Activated CD4-positive, alpha-beta T cell treated with anti-CD3 and anti-CD28 coated beads, Interleukin-10, Interleukin-2, amounts not matched to agents 100 ng/mL and 50 ng/mL, durations not matched to agents 16 hours and 8 hours (primary cell): ENCODE measurements around the gene GLG1.
"Not testable (repeated sequence)": the region's sequence is repeated elsewhere in the genome, so short reads cannot be mapped to it uniquely, and the experiment has no call there.

Experiments used
- DNase-seq: peaks from one replicate; pipeline ENCODE4 v3.0.0-alpha.2; 2020

Gene GLG1

GRCh38 chr16:74574146-74574545 lies 32.8 kb downstream of the GLG1 start:
- no peak for DNase-seq

GRCh38 chr16:74573622-74574021 lies 33.3 kb downstream of the GLG1 start:
- DNase-seq: no peak

DNA sequence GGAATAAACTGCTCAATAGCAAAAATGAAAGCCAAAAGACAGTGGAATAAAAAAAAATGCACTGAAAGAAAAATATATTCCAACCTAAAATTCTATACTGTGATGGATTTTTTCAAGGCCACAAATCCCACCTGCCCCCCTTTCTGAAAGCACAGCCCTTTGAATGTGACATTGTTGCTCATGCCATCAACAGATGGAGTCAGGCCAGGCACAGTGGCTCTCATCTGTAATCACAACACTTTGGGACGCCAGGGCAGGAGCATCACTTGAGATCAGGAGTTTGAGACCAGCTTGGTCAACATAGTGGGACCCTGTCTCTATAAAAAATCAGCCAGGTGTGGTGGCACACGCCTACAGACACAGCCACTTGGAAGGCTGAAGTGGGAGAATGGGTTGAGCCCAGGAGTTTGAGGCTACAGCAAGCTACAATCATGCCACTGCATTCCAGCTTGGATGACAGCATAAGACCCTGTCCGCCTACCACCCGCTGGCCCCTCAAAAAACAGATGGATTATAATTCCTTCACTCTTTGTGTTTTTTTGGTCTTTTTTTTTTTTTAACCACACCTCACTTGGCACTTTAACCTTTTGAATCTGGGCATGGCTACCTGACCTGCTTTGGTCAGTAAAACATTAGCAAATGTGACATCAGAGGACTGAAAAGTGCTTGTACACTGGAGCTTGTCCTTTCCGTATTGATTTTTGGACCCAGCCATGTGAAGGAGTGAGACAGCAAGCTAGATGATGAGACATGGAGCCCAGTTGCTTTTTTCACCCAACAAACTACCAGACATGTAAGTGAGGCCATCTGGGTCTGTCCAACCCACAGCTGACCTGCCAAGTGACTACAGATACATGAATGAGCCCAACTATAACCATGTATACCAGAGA lies 36.3 kb downstream of the GLG1 start:
- no peak for DNase-seq

DNA sequence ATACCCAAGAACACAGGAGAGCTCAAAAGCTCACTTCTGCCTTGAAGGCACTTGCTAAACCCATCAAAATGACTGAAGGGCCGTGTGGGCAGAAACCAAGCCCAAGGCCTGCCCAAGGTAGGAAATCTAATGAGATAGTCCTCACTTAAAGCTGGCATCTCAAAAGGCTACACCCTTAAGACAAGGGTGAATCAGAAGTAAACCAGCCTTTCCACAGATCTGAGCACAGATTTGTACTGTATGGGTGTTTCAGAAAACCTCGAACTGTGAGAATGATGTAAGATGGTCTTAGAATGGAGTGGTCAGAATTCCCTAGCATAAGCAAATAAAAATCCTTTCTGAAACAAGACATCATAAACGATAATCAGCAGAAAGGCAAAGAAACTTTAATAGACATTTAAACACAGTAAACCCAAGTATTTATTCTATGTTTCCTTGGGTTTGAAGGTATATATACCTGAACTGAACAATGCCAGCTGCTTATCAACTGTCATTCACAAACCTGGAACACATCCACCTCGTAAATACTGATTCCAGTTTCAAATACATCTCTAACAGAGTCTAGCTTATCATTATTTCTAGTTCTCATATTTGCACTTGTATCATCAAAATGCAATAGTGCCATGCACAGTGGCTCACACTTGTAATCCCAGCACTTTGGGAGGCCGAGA lies 37.8 kb downstream of the GLG1 start:
- no peak for DNase-seq

GRCh38 chr16:74567901-74568300 lies 39.0 kb downstream of the GLG1 start:
- DNase-seq: no peak

DNA sequence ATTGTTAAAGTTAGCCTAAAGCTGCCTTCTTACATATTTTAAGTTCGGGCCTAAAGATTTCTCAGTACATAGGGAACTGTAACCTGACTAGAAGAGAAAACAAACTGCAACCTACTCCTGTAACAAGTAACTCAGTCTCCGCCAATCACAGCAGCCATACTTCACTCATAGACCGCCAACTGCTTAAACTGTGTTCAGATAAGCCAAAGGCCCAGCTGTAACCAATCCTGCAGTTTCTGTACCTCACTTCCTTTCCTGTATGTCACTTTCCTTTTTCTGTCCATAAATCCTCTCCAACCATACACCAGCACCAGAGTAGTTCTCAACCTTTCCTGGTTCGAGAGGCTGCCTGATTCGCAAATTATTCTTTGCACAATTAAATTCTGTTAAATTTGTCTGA lies 41.5 kb downstream of the GLG1 start:
- DNase-seq: no peak

GRCh38 chr16:74564451-74564984 lies 42.4 kb downstream of the GLG1 start:
- no peak for DNase-seq

DNA sequence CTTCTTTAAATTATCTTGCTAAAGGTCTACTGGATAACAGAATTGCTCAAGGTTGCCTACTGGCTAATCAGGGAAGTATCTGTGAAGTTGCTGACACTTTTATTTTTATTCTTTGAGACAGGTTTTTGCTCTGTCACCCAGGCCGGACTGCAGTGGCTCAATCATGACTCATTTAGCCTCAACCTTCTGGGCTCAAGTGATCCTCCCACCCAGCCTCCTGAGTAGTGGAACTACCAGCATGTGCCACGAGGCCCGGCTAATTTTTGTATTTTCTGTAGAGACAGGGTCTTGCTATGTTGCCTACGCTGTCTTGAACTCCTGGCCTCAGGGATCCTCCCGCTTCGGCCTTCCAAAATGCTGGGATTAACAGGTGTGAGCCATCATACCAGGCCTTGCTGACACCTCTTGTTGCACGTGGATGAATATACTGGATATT lies 43.1 kb downstream of the GLG1 start:
- peak; percentile 30 for DNase-seq

GRCh38 chr16:74562117-74562516 lies 44.8 kb downstream of the GLG1 start:
- peak; percentile 30 for DNase-seq

DNA sequence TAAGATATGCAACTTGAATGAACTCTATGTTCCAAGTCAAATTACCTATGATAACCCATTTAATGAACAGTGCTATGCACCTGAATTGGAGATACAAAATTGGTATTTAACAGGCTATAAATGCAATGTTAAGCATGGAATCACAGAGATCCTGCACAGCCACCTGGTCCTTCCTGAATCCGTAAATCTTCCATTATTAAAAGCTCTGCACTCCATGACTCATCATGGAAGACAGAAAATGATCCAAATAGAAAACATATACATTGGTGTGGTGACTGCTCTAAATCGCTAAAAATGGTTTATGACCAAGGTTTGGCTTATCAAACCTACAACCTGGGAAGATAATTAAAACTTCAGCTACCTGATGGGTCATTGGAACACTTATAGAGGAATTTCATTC lies 45.3 kb downstream of the GLG1 start:
- DNase-seq: no peak

- no peak for DNase-seq
These were observed 46.0 kb downstream of the GLG1 start for GRCh38 chr16:74560912-74561311.

- no peak for DNase-seq
These were observed 48.0 kb downstream of the GLG1 start for GRCh38 chr16:74558873-74559272.

DNA sequence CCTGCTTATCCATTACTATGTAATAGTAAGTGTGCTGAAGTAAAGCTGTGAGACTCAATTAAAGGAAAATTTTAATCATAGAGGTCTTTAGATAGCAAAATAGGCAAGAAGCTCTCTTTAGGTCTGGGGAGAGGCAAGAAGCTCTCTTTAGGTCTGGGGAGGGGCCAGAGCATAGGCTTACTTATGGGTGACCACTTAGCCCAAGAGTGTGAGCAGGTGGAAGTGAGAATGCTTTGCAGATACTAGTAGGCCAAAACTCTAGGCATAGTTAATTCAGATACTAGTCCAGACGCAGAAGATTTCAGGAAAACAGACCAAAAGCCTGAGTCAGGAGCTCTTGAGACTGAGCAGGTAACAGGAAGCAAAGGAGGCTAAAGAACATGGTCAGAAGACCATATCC lies 49.6 kb downstream of the GLG1 start:
- no peak for DNase-seq

GRCh38 chr16:74556375-74556922 lies 50.5 kb downstream of the GLG1 start:
- DNase-seq: no peak

DNA sequence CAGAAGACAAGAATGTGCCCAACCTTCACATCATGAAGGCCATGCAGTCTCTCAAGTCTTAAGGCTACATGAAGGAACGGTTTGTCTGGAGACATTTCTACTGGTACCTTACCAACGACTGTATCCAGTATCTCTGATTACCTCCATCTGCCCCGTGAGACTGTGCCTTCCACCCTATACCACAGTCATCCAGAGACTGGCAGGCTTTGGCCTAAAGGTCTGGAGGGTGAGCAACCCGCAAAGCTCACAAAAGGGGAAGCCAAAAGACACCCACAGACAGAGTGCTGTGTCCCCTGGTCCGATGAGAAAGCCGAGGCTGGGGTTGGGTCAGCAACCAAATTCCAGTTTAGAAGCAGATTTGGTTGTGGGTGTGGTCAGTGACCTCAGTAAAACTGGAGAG lies 54.6 kb downstream of the GLG1 start:
- DNase-seq: not testable (repeated sequence)

DNA sequence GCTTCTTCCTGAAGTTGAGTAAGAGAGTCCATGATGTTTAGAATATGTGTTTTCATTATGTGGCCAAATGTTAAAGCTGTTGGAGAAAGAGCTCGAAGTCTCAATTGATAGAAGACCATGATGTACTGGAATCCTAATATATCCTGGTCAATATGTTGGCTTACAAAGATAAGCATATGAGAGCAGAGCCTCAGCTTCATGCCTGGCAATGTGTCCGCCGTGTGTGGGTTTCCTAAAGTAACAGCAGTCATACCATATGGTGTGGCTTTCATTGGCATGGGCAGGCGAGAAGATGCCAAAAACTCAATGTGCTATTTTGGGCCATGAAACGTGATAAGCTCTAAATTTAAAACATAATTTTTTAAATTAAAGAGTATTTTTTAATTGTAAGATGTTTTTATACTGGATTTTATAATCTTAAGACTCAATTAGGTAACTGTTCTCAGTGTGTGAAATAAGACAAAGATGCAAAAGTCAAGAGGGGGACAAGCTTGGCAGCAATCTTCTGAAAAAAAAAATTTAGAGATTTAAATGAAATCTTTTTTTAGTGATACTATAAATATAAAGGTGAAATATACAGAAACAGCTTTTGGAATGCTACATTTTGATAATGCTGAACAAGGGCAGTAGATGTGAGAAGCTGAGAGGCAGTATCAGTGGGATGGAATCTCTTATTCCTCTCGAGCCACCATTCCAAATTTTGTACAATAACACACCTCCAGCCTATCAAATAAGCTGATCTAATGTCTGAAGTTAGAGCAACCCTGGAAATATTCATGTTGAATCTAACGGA lies 56.5 kb downstream of the GLG1 start:
- not testable (repeated sequence) for DNase-seq

DNA sequence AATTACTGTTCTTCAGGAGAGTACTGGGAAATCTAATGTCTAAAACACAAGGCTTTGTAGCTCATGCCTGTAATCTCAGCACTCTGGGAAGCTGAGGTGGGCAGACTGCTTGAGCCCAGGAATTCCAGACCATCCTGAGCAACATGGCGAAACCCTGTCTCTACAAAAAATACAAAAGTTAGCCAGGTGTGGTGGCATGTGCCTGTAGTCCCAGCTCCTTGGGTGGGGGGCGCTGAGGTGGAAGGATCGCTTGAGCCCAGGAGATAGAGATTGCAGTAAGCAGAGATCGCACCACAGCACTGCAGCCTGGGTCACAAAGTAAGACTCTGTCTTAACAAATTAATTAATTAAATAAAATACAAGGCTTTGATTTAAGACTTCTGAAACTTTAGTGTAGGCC lies 60.8 kb downstream of the GLG1 start:
- DNase-seq: not testable (repeated sequence)

GRCh38 chr16:74542911-74543578 lies 63.9 kb downstream of the GLG1 start:
- not testable (repeated sequence) for DNase-seq

- not testable (repeated sequence) for DNase-seq
These were observed 66.3 kb downstream of the GLG1 start for GRCh38 chr16:74540663-74541062.

GRCh38 chr16:74538801-74539200 lies 68.1 kb downstream of the GLG1 start:
- not testable (repeated sequence) for DNase-seq

DNA sequence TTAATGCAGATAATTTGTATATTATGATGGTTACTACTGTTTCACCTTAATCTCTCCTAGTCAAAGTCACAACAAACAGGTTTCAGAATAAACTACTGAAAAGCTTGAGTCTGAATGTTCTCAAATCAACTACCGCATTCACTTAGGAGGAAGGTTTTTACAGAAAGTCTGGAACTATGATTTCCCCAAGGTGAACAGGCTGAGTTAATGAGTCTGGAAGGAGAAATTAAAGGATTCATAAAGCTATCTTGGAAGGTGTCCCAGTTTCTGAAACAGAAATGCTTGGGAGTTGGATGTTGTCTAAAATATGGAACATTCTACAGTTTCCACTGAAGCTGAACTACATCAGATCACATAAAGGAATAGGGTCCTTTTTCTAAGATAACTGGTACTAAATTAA lies 69.2 kb downstream of the GLG1 start:
- DNase-seq: not testable (repeated sequence)

DNA sequence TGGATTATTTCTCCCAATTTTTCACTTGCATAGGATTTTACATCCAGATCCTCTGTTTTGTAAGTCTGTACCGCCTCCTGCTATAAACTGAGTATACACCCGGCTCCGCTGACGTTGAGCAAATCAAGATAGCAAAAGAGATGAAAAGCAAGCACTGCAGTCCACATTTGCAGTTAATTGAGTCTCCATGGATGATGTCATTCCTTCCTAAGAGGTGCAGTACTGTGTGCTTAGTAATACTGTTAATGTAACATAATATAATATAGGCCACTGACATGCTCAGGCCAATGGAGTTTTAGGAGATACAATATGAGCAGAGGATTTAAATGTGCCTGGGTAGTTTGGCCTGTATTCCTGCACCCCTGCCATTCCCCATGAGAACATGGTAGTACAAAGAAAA lies 72.3 kb downstream of the GLG1 start:
- not testable (repeated sequence) for DNase-seq
